Neural cell (in vitro differentiated cells): Measurements from ENCODE around the gene IGFBP7. TPM values are rescaled to one million over a fixed set of nuclear protein-coding genes. Genes with fewer than 3 reads are reported as not detected.

Experiments used
- H2AFZ ChIP-seq: fragments of 200-600, 300-800 bp; sonication (generic), shearing (Covaris generic); 2 replicates; pipeline ENCODE4 v1.6.0; 2014; ENCODE audit warnings: low read depth, mild to moderate bottlenecking, antibody characterized with exemption, low read length, moderate library complexity
- H3F3A ChIP-seq: fragments of 200-600 bp; shearing (Covaris generic); 2 replicates; pipeline ENCODE4 v1.6.1; 2016; ENCODE audit warnings: mild to moderate bottlenecking, moderate library complexity, mixed read lengths, antibody characterized with exemption, low read length; ENCODE audit not compliant: insufficient read depth, poor library complexity, severe bottlenecking
- H3K27ac ChIP-seq: fragments of 200-600, 300-800 bp; sonication (generic), shearing (Covaris generic); 2 replicates; pipeline ENCODE4 v1.5.1; 2014; ENCODE audit warnings: mild to moderate bottlenecking, low read length, moderate library complexity
- H3K27me3 ChIP-seq: fragments of 300-800, 200-600 bp; sonication (generic), shearing (Covaris generic); 2 replicates; pipeline ENCODE4 v1.6.0; 2014; ENCODE audit warnings: mild to moderate bottlenecking, low read depth, low read length, moderate library complexity; ENCODE audit not compliant: insufficient read depth
- H3K36me3 ChIP-seq: fragments of 300-800, 200-600 bp; sonication (generic), shearing (Covaris generic); 2 replicates; pipeline ENCODE4 v1.5.1; 2014; ENCODE audit warnings: mild to moderate bottlenecking, antibody characterized with exemption, low read length, moderate library complexity; ENCODE audit not compliant: insufficient read depth
- H3K4me2 ChIP-seq: fragments of 300-800, 200-600 bp; sonication (generic), shearing (Covaris generic); 2 replicates; pipeline ENCODE4 v1.6.0; 2014; ENCODE audit warnings: mild to moderate bottlenecking, low read length
- H3K4me3 ChIP-seq: fragments of 300-800, 200-600 bp; sonication (generic), shearing (Covaris generic); 2 replicates; pipeline ENCODE4 v1.5.1; 2014; ENCODE audit warnings: mild to moderate bottlenecking, low read length, moderate library complexity
- H3K79me2 ChIP-seq: fragments of 200-600 bp; shearing (Covaris generic); replicated peaks from 2 replicates; pipeline ENCODE4 v1.6.0; 2014; ENCODE audit warnings: mild to moderate bottlenecking, low read length, moderate library complexity; ENCODE audit not compliant: insufficient read depth
- H3K9ac ChIP-seq: fragments of 300-800, 200-600 bp; sonication (generic), shearing (Covaris generic); 2 replicates; pipeline ENCODE4 v1.6.1; 2016; ENCODE audit warnings: mild to moderate bottlenecking, low read length, mixed read lengths
- H3K9me2 ChIP-seq: fragments of 200-600 bp; shearing (Covaris generic); 2 replicates; pipeline ENCODE4 v1.6.1; 2016; ENCODE audit warnings: mild to moderate bottlenecking, low read length, mixed read lengths; ENCODE audit not compliant: insufficient read depth
- H3K9me3 ChIP-seq: fragments of 200-600, 300-800 bp; sonication (generic), shearing (Covaris generic); 2 replicates; pipeline ENCODE4 v1.6.1; 2016; ENCODE audit warnings: mild to moderate bottlenecking, mixed run types, low read length, moderate library complexity, mixed read lengths
- H4K20me1 ChIP-seq: fragments of 200-600 bp; shearing (Covaris generic); 2 replicates; pipeline ENCODE4 v1.6.1; 2016; ENCODE audit warnings: mild to moderate bottlenecking, mixed run types; ENCODE audit not compliant: insufficient read depth
- EP300 ChIP-seq: fragments of 450-650 bp; conservative IDR thresholded peaks from 2 replicates; pipeline ENCODE4 v1.6.1; 2014; ENCODE audit warnings: antibody characterized with exemption, mild to moderate bottlenecking, moderate library complexity; ENCODE audit not compliant: poor library complexity, severe bottlenecking
- EZH2 ChIP-seq: fragments of 200-600, 300-800 bp; shearing (Covaris generic), sonication (generic); IDR thresholded peaks from 2 replicates; pipeline ENCODE4 v1.6.1; 2014; ENCODE audit warnings: antibody characterized with exemption, low read length, borderline replicate concordance, mild to moderate bottlenecking; ENCODE audit not compliant: insufficient read depth, poor library complexity, severe bottlenecking
- MXI1 ChIP-seq: fragments of 450-650 bp; conservative IDR thresholded peaks from 2 replicates; pipeline ENCODE4 v1.6.1; 2014; ENCODE audit warnings: antibody characterized with exemption, mild to moderate bottlenecking; ENCODE audit not compliant: poor library complexity, severe bottlenecking
- POLR2AphosphoS5 ChIP-seq: IDR thresholded peaks from 2 replicates; pipeline ENCODE4 v1.6.1; 2012
- RAD21 ChIP-seq: fragments of 450-650 bp; conservative IDR thresholded peaks from 2 replicates; pipeline ENCODE4 v1.6.1; 2014; ENCODE audit warnings: antibody characterized with exemption, mild to moderate bottlenecking, moderate library complexity
- SMC3 ChIP-seq: fragments of 450-650 bp; conservative IDR thresholded peaks from 2 replicates; pipeline ENCODE4 v1.6.1; 2014; ENCODE audit warnings: antibody characterized with exemption, mild to moderate bottlenecking, moderate library complexity; ENCODE audit not compliant: poor library complexity
- TAF1 ChIP-seq: IDR thresholded peaks from 2 replicates; pipeline ENCODE4 v1.6.1; 2012; ENCODE audit warnings: low read depth
- polyA plus RNA-seq: library from polyadenylated mRNA; depleted of rRNA; stranded (reverse); fragments of >200 nt; gene quantifications from 2 replicates; pipeline ENCODE4 v1.2.3, GENCODE V29; 2014
- TF ChIP-seq, protein P1 (sequence below): IDR thresholded peaks from 2 replicates; pipeline ENCODE4 v1.6.1; 2012; ENCODE audit warnings: borderline replicate concordance
- TF ChIP-seq, protein P2 (sequence below): fragments of 450-650 bp; IDR thresholded peaks from 2 replicates; pipeline ENCODE4 v1.5.1; 2014; ENCODE audit warnings: antibody characterized with exemption, mild to moderate bottlenecking, moderate library complexity; ENCODE audit not compliant: poor library complexity, severe bottlenecking

IGFBP7 gene
- polyA plus RNA-seq, 1 donor from 2014 or later, result 0.33 TPM

DNA sequence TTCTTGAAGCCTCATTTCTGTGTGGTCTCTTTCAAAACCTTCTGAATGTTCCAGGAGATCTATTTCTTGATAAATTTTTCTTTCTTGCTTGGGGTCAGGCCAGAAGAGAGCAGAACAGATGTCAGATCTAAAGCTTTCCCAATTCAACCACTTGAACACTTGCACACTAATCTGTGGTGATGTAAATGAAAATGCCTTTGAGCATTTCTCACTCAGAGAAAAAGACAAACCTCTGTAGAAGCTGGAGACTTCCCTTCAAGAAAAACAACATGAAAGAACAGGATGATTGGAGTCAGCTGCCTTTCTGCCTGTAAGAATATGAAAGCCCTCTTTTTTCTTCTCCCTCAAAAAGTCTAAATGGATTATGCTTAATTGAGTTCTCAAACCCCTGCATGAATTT lies 11.2 kb downstream of the IGFBP7 start:
- H3K4me2 ChIP-seq, result no peak overlapping the region
- H3K27ac ChIP-seq, result no peak overlapping the region
- H2AFZ ChIP-seq, result no peak overlapping the region

DNA sequence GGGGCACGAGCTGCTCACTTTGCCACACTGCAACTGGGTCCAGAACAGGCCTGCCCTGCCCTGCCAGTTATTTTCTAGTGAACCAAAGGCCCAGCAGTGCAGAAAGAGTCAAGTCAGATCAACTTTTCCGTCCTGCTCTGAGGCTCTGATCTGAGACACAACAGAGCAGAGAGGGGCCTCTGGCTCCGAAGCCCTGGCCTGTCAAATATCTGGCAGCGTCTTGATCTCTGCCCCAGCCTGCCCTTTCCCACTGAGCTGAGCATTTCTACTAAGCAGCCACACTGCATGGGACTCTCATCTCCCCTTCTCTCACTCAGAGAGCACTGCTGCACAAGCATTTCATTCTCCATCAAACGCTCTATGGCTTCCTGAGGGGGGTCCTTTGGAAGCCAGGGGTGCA lies 11.8 kb downstream of the IGFBP7 start:
- Histone ChIP-seq H3K9ac (no peak overlapping the region), H3K4me3 (no peak overlapping the region), H3K4me2 (no peak overlapping the region), H3K79me2 (no peaks in the 10 kb centered on the region), H3K27ac (no peak overlapping the region), H3K36me3 (no peaks in the 10 kb centered on the region), H2AFZ (no peak overlapping the region), H4K20me1 (no peaks in the 10 kb centered on the region), H3K9me2 (no peaks in the 10 kb centered on the region), H3K9me3 (no peaks in the 10 kb centered on the region), H3K27me3 (no peaks in the 10 kb centered on the region), H3F3A (no peaks in the 10 kb centered on the region)
- TF ChIP-seq TAF1 (no peak), MXI1 (no peak), EP300 (no peak), RAD21 (no peak), SMC3 (no peak), EZH2 (no peak), POLR2AphosphoS5 (no peak)
- TF ChIP-seq, protein P1, sequence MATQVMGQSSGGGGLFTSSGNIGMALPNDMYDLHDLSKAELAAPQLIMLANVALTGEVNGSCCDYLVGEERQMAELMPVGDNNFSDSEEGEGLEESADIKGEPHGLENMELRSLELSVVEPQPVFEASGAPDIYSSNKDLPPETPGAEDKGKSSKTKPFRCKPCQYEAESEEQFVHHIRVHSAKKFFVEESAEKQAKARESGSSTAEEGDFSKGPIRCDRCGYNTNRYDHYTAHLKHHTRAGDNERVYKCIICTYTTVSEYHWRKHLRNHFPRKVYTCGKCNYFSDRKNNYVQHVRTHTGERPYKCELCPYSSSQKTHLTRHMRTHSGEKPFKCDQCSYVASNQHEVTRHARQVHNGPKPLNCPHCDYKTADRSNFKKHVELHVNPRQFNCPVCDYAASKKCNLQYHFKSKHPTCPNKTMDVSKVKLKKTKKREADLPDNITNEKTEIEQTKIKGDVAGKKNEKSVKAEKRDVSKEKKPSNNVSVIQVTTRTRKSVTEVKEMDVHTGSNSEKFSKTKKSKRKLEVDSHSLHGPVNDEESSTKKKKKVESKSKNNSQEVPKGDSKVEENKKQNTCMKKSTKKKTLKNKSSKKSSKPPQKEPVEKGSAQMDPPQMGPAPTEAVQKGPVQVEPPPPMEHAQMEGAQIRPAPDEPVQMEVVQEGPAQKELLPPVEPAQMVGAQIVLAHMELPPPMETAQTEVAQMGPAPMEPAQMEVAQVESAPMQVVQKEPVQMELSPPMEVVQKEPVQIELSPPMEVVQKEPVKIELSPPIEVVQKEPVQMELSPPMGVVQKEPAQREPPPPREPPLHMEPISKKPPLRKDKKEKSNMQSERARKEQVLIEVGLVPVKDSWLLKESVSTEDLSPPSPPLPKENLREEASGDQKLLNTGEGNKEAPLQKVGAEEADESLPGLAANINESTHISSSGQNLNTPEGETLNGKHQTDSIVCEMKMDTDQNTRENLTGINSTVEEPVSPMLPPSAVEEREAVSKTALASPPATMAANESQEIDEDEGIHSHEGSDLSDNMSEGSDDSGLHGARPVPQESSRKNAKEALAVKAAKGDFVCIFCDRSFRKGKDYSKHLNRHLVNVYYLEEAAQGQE, result no peak
- TF ChIP-seq, protein P2, sequence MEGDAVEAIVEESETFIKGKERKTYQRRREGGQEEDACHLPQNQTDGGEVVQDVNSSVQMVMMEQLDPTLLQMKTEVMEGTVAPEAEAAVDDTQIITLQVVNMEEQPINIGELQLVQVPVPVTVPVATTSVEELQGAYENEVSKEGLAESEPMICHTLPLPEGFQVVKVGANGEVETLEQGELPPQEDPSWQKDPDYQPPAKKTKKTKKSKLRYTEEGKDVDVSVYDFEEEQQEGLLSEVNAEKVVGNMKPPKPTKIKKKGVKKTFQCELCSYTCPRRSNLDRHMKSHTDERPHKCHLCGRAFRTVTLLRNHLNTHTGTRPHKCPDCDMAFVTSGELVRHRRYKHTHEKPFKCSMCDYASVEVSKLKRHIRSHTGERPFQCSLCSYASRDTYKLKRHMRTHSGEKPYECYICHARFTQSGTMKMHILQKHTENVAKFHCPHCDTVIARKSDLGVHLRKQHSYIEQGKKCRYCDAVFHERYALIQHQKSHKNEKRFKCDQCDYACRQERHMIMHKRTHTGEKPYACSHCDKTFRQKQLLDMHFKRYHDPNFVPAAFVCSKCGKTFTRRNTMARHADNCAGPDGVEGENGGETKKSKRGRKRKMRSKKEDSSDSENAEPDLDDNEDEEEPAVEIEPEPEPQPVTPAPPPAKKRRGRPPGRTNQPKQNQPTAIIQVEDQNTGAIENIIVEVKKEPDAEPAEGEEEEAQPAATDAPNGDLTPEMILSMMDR, result no peak

More for the DNA sequence above, 11.2 kb downstream of the IGFBP7 start:
- Histone ChIP-seq H3K9ac (no peak overlapping the region), H4K20me1 (no peaks in the 10 kb centered on the region), H3K9me3 (no peaks in the 10 kb centered on the region), H3F3A (no peaks in the 10 kb centered on the region), H3K9me2 (no peaks in the 10 kb centered on the region), H3K27me3 (no peaks in the 10 kb centered on the region), H3K79me2 (no peaks in the 10 kb centered on the region), H3K4me3 (no peak overlapping the region), H3K36me3 (no peaks in the 10 kb centered on the region)
- TF ChIP-seq TAF1 (no peak), EZH2 (no peak), POLR2AphosphoS5 (no peak), RAD21 (no peak), EP300 (no peak), MXI1 (no peak), SMC3 (no peak)
- TF ChIP-seq, protein P2, result no peak
- TF ChIP-seq, protein P1, result no peak
